HepG2 (cell line): ENCODE measurements around the gene ABHD12.

Experiments used
- CTCF ChIP-seq: sonication (generic); formaldehyde crosslinking; IDR thresholded peaks from 2 replicates; pipeline ENCODE4 v1.5.0; 2020; ENCODE audit warnings: mild to moderate bottlenecking, missing genetic modification reagents, moderate library complexity
- SIN3A ChIP-seq: IDR thresholded peaks from 2 replicates; pipeline ENCODE4 v1.6.1; 2011; ENCODE audit warnings: low read depth, mild to moderate bottlenecking, control low read depth, low read length, borderline replicate concordance

GRCh38 chr20:25252230-25252651 is 138.4 kb downstream of the ABHD12 start:
- no peak for TF ChIP-seq CTCF (CRISPR knock-in tag)
- TF ChIP-seq SIN3A: no peak
